AG04450 (cell line): ENCODE results near the gene GPR27. TPM values are rescaled to one million over a fixed set of nuclear protein-coding genes. Genes with fewer than 3 reads are reported as not detected.
A peak's percentile ranks its signal among the peaks of the same experiment; 100 is the strongest.

Experiments
- CTCF ChIA-PET: fragments of 300-600, 350-600 bp; formaldehyde crosslinking; extraction: SDS; loops from one replicate; lab custom pipeline; 2022; ENCODE audit warnings: antibody characterized with exemption, inconsistent platforms; lab: Charles Lee
- POLR2A ChIA-PET: fragments of 350-600 bp; formaldehyde crosslinking; extraction: SDS; loops from one replicate; lab custom pipeline; 2021; ENCODE audit warnings: antibody characterized with exemption, inconsistent platforms; lab: Yijun Ruan, JAX
- DNase-seq: peaks from one replicate; pipeline ENCODE4 v3.0.0-alpha.2; 2011; ENCODE audit warnings: low read depth, low spot score
- H3K27ac ChIP-seq: one replicate; pipeline ENCODE4 v1.5.1; 2012; ENCODE audit warnings: low read depth, low read length, control low read depth
- H3K27me3 ChIP-seq: one replicate; pipeline ENCODE4 v1.6.0; 2012; ENCODE audit warnings: low read length; ENCODE audit not compliant: control insufficient read depth, insufficient read depth
- H3K4me3 ChIP-seq: 2 replicates; pipeline ENCODE4 v1.5.1; 2011; ENCODE audit warnings: mild to moderate bottlenecking, low read depth, low read length, control low read depth
- H3K9me3 ChIP-seq: 2 replicates; pipeline ENCODE4 v1.5.1; 2012; ENCODE audit warnings: low read length; ENCODE audit not compliant: control insufficient read depth, insufficient read depth
- polyA plus RNA-seq: library from polyadenylated mRNA; depleted of rRNA; stranded (reverse); fragments of >200 nt; gene quantifications from 2 replicates; pipeline ENCODE4 v1.2.3, GENCODE V29; 2011
- TF ChIP-seq, protein P1 (sequence below): IDR thresholded peaks from 2 replicates; pipeline ENCODE4 v1.5.1; 2011; ENCODE audit warnings: low read depth, low read length, control low read depth, inconsistent platforms

The GPR27 gene
- polyA plus RNA-seq, 1 experiment = not detected

DNA sequence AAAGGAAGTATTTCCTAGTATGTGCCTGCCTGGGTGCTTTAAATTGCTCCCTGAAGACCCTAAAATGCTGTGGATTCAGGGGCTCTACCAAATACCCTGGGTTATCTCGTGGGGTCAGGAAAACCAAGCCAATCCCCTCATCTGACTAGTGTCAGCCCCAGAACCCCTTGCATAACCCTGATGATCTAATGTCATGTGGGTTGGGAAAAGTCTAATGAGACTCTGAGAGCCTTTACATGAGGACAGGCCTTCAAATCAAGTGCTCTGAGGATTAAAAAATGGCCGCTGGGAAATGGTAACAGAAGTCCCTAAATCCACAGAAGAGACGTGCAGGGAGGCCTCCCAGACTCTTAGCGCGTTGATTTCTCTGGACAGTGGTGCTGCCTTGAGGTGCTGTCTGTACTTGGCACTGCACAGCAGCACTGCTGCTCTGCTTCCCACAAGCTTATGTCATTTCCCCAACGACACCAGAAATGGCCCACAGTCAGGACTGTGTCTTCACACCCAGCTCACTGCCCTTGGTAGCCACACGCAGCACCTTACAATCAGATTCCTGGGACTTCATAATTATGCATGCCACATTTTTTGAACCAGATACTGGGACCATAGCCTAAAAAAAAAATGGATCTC is 45.1 kb upstream of the GPR27 start:
- POLR2A ChIA-PET = no interaction called here
- Histone ChIP-seq H3K9me3 (no peaks in the 10 kb centered on the region), H3K4me3 (no peak overlapping the region), H3K27ac (no peak overlapping the region), H3K27me3 (peaks cover 10% of the 10 kb centered on the region)
- no peak for DNase-seq
- CTCF ChIA-PET = interaction anchor here (1.1 kb wide), 1 partner anchor 9 kb away, joined by 6 read pairs; no protein-coding TSS in a partner anchor
- TF ChIP-seq, protein P1, sequence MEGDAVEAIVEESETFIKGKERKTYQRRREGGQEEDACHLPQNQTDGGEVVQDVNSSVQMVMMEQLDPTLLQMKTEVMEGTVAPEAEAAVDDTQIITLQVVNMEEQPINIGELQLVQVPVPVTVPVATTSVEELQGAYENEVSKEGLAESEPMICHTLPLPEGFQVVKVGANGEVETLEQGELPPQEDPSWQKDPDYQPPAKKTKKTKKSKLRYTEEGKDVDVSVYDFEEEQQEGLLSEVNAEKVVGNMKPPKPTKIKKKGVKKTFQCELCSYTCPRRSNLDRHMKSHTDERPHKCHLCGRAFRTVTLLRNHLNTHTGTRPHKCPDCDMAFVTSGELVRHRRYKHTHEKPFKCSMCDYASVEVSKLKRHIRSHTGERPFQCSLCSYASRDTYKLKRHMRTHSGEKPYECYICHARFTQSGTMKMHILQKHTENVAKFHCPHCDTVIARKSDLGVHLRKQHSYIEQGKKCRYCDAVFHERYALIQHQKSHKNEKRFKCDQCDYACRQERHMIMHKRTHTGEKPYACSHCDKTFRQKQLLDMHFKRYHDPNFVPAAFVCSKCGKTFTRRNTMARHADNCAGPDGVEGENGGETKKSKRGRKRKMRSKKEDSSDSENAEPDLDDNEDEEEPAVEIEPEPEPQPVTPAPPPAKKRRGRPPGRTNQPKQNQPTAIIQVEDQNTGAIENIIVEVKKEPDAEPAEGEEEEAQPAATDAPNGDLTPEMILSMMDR = no peak

DNA sequence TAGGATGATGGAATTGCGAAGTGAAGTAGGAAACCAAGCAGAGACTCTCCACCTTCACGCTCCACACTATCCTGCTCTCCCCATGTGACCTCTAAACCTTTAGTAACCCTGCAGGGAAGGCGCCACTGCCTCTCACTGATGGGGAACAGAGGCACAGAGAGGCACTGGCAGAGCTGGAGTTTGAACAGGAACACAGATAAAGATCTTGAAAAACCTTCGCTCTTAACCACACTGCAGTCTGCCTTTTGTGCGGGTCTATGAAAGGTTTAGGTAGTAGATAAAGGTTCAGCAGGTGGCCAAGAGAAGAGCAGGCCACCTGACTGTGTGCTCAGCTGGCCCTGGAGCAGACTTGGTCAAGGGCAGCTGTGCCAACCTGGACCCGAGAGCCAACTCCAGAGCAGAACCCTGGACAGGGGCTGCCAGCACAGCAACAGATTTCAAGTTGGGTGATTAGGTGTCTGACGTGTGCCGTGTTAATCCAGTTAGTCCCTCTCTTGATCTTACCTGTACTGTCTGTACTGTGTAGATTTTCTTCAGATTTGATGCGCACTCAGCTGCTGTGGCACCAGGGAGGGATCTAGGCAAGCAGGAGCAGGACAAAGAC is 43.6 kb upstream of the GPR27 start:
- Histone ChIP-seq H3K9me3 (no peaks in the 10 kb centered on the region), H3K4me3 (no peak overlapping the region), H3K27ac (no peak overlapping the region), H3K27me3 (peaks cover 8% of the 10 kb centered on the region)
- CTCF ChIA-PET = interaction anchor here (0.7 to 2.2 kb wide), 4 partner anchors 10 to 1112 kb away, joined by 3 to 32 read pairs (median 6); no protein-coding TSS in a partner anchor
- DNase-seq = no peak
- POLR2A ChIA-PET = no interaction called here
- TF ChIP-seq, protein P1 = no peak

DNA sequence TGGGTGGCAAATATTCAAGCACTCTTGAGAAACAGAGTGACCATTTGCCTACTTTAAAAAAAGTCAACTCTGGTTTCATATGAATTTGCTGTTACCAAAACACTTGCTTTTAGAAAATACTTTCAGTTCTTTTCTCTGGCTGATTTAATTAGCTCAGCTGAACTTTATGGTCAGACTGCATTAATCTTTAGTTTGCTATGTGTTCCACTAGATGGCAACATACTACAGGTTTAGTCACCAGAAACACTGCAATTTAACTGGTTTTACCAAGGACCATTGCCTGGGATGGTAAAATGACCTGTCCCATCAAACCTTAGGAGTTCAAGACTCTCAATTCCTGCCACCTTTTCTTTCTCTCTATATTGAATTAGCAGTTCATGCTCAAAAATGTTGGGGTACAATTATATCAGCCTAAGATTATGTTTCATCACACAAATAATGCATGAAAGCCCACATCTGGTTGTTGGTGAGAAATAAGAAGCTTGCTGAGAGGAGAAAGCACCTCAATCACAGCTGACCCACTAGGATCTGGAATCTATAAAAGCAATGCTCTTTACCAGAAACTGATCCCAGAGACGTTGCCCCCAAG is 42.7 kb upstream of the GPR27 start:
- Histone ChIP-seq H3K27ac (no peak overlapping the region), H3K9me3 (no peaks in the 10 kb centered on the region), H3K4me3 (no peak overlapping the region), H3K27me3 (peaks cover 13% of the 10 kb centered on the region)
- ChIA-PET POLR2A (interaction anchor here (0.6 kb wide), 1 partner anchor 854 kb away, joined by 5 read pairs; no protein-coding TSS in a partner anchor), CTCF (interaction anchor here (0.6 to 2.2 kb wide), 20 partner anchors 9 to 1792 kb away, joined by 3 to 32 read pairs (median 6); partner anchors contain the start of gene EIF4E3)
- DNase-seq = no peak
- TF ChIP-seq, protein P1 = peak; percentile 65

DNA sequence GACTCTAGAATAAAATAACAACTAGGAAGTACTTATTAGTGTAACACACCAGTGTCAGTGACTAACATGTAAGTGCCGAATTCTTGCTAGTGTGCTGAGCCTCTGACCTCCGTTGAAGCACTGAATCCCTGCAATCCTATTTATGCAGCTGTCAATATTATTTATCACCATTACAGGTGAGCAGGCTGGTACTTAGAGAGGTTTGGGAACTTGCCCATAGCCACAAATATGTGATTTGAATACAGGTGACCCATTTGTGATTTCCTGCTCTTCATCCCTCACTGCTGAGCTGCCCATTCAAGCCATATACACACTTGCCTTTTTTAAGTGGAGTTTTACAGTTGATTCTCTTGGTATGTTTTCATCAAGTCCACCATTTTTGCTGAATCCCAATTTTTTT is 40.6 kb upstream of the GPR27 start:
- Histone ChIP-seq H3K4me3 (no peak overlapping the region), H3K27me3 (peaks cover 13% of the 10 kb centered on the region), H3K9me3 (no peaks in the 10 kb centered on the region), H3K27ac (no peak overlapping the region)
- ChIA-PET POLR2A (no interaction called here), CTCF (interaction anchor here (0.6 to 2.1 kb wide), 6 partner anchors 11 to 1109 kb away, joined by 3 to 9 read pairs (median 4); no protein-coding TSS in a partner anchor)
- TF ChIP-seq, protein P1 = no peak
- DNase-seq = no peak
